Upper lobe of left lung (tissue), 6 donors: ENCODE data around the gene GIT2. TPM values are rescaled to one million over a fixed set of nuclear protein-coding genes. Genes with fewer than 3 reads are reported as not detected.

Source experiments
- ATAC-seq, 2 donors: fragments of 200-7000 bp; cut with Tn5 transposase; one replicate each; pipeline ENCODE4 v1.9.1; 2022; ENCODE audit warnings: mild to moderate bottlenecking in 2 of 2, moderate library complexity in 2 of 2; ENCODE audit not compliant: low FRiP score in 2 of 2
- DNase-seq, 2 donors: peaks; one replicate each; pipeline ENCODE4 v3.0.0-alpha.2; 2019 to 2020
- H3K27ac ChIP-seq, 4 donors: fragments of 200-600 bp; sonication (generic); one replicate each; pipeline ENCODE4 v1.5.1; 2016 to 2019
- H3K27me3 ChIP-seq, 4 donors: fragments of 200-600 bp; sonication (generic); one replicate each; pipeline ENCODE4 v1.5.1; 2017 to 2019
- H3K36me3 ChIP-seq, 4 donors: fragments of 200-600 bp; sonication (generic); one replicate each; pipeline ENCODE4 v1.5.1; 2016 to 2019
- H3K4me1 ChIP-seq, 4 donors: fragments of 200-600 bp; sonication (generic); one replicate each; pipeline ENCODE4 v1.5.1; 2018 to 2019
- H3K4me3 ChIP-seq, 4 donors: fragments of 200-600 bp; sonication (generic); one replicate each; pipeline ENCODE4 v1.5.1; 2017 to 2019; ENCODE audit warnings: mild to moderate bottlenecking in 2 of 4, moderate library complexity in 1 of 4
- H3K9me3 ChIP-seq, 4 donors: fragments of 200-600 bp; sonication (generic); one replicate each; pipeline ENCODE4 v1.5.1; 2018 to 2019
- CTCF ChIP-seq, 6 experiments: fragments of 450-650 bp in 4 of 6; fragments of 200-600 bp in 2 of 6; sonication (generic) in 2 of 6; IDR thresholded peaks; one replicate each; pipeline ENCODE4 v1.5.1; 2016 to 2019; ENCODE audit warnings: antibody characterized with exemption in 6 of 6
- EP300 ChIP-seq, 4 donors: sonication (generic); formaldehyde crosslinking; IDR thresholded peaks; one replicate each; pipeline ENCODE4 v1.5.1; 2017; ENCODE audit warnings: antibody characterized with exemption in 4 of 4, control low read depth in 2 of 4
- POLR2A ChIP-seq, 4 donors: fragments of 450-650 bp; IDR thresholded peaks; one replicate each; pipeline ENCODE4 v1.5.1; 2016 to 2017; ENCODE audit warnings: antibody characterized with exemption in 4 of 4, mild to moderate bottlenecking in 2 of 4
- POLR2AphosphoS5 ChIP-seq, 2 donors: sonication (generic); formaldehyde crosslinking; IDR thresholded peaks; one replicate each; pipeline ENCODE4 v1.5.1; 2017; ENCODE audit warnings: antibody characterized with exemption in 2 of 2
- WGBS, 2 donors: methylation state at CpG; one replicate each; pipeline ENCODE4 v1.1.5; 2017 to 2018; 5-methylcytosine and 5-hydroxymethylcytosine counted together
- total RNA-seq, 6 donors: library from RNA; depleted of rRNA in 4 of 6; stranded (reverse); fragments of >200 nt in 4 of 6; gene quantifications; one replicate each; pipeline versions ENCODE4 v1.1.0 to v1.2.1, GENCODE V29; 2016 to 2021
- donor health status: DM: no; HTN: no; CAD: no; lungs with moderate emphysema.
- donor health status: DM: no; HTN: yes; CAD: no; lungs with severe emphysema.

GIT2 gene
- total RNA-seq, 6 donors from 2014 or later = 45.1 to 89.1 (median 55.3) TPM

- H3K27ac ChIP-seq = no peak overlapping the region
- no peaks in the 10 kb centered on the region for H3K4me1 ChIP-seq
- TF ChIP-seq CTCF (IDR thresholded peaks at IDR 0.05) = no peak
- TF ChIP-seq POLR2A (IDR thresholded peaks at IDR 0.05) = no peak
- no peak for TF ChIP-seq POLR2AphosphoS5 (IDR thresholded peaks at IDR 0.05)
- TF ChIP-seq EP300 (IDR thresholded peaks at IDR 0.05) = no peak
- WGBS, 2 donors = 90 to 97% methylated on average over 9 to 11 of the region's 11 CpGs
- no peaks in the 10 kb centered on the region for H3K27me3 ChIP-seq
- no peak for DNase-seq
- peaks cover 21 to 75% (median 48%) of the 10 kb centered on the region in 4 donors for H3K36me3 ChIP-seq
- H3K4me3 ChIP-seq = no peak overlapping the region
- ATAC-seq = no peak
- H3K9me3 ChIP-seq = no peaks in the 10 kb centered on the region
Observed at GRCh38 chr12:109920261-109920780, 75.8 kb downstream of the GIT2 start.

GRCh38 chr12:109919456-109919855 lies 76.7 kb downstream of the GIT2 start:
- H3K27me3 ChIP-seq = no peaks in the 10 kb centered on the region
- H3K4me1 ChIP-seq = no peaks in the 10 kb centered on the region
- no peak for DNase-seq
- no peak overlapping the region for H3K4me3 ChIP-seq
- H3K27ac ChIP-seq = no peak overlapping the region
- peaks cover 30 to 80% (median 55%) of the 10 kb centered on the region in 4 donors for H3K36me3 ChIP-seq
- TF ChIP-seq EP300 (IDR thresholded peaks at IDR 0.05) (no peak), CTCF (IDR thresholded peaks at IDR 0.05) (no peak), POLR2AphosphoS5 (IDR thresholded peaks at IDR 0.05) (no peak), POLR2A (IDR thresholded peaks at IDR 0.05) (no peak)
- H3K9me3 ChIP-seq = no peaks in the 10 kb centered on the region
- 82 to 91% methylated on average over 10 of the region's 10 CpGs for WGBS, 2 donors
- ATAC-seq = no peak

GRCh38 chr12:109916045-109916444 lies 80.1 kb downstream of the GIT2 start:
- 83 to 86% methylated on average over 1 to 4 of the region's 4 CpGs for WGBS, 2 donors
- ATAC-seq (no peak), DNase-seq (no peak)
- Histone ChIP-seq H3K9me3 (no peaks in the 10 kb centered on the region), H3K27ac (no peak overlapping the region), H3K4me1 (no peaks in the 10 kb centered on the region), H3K36me3 (peaks cover 43 to 97% (median 78%) of the 10 kb centered on the region in 4 donors), H3K27me3 (no peaks in the 10 kb centered on the region), H3K4me3 (no peak overlapping the region)
- TF ChIP-seq CTCF (IDR thresholded peaks at IDR 0.05) = no peak
- TF ChIP-seq EP300 (IDR thresholded peaks at IDR 0.05) = no peak
- no peak for TF ChIP-seq POLR2A (IDR thresholded peaks at IDR 0.05)
- no peak for TF ChIP-seq POLR2AphosphoS5 (IDR thresholded peaks at IDR 0.05)

- peak in 1 of 2 donors; percentile 71 for DNase-seq
- peaks cover 43 to 97% (median 77%) of the 10 kb centered on the region in 4 donors for H3K36me3 ChIP-seq
- no peak overlapping the region for H3K27ac ChIP-seq
- ATAC-seq = peak; percentile 12
- no peaks in the 10 kb centered on the region for H3K4me1 ChIP-seq
- no peak overlapping the region for H3K4me3 ChIP-seq
- H3K9me3 ChIP-seq = no peaks in the 10 kb centered on the region
- TF ChIP-seq POLR2A (IDR thresholded peaks at IDR 0.05) (no peak), EP300 (IDR thresholded peaks at IDR 0.05) (no peak), CTCF (IDR thresholded peaks at IDR 0.05) (no peak)
- 89 to 90% methylated on average over 20 to 24 of the region's 26 CpGs for WGBS, 2 donors
- no peaks in the 10 kb centered on the region for H3K27me3 ChIP-seq
Observed at GRCh38 chr12:109915171-109916040, 80.8 kb downstream of the GIT2 start.
